A549 (cell line): ENCODE measurements around the gene SEMA5A.

Experiments used
- CHD4 ChIP-seq: fragments of 200-600 bp; sonication (generic); IDR thresholded peaks from 2 replicates; pipeline ENCODE4 v1.6.1; 2016; ENCODE audit warnings: antibody characterized with exemption, mild to moderate bottlenecking, borderline replicate concordance
- CTCF ChIP-seq: fragments of >200 bp; sonication (Bioruptor Twin); formaldehyde crosslinking; IDR thresholded peaks from 3 replicates; pipeline ENCODE4 v1.5.1; 2016
- JUN ChIP-seq, 2 experiments: fragments of >200 bp; sonication (Bioruptor Twin); formaldehyde crosslinking; IDR thresholded peaks; 2 replicates in 1 of 2; 3 replicates in 1 of 2; pipeline ENCODE4 v1.6.1; 2016 to 2017
- NPAS2 ChIP-seq: fragments of 250-450 bp; sonication (Bioruptor Pico); IDR thresholded peaks from 2 replicates; pipeline ENCODE4 v1.8.0; 2022; ENCODE audit warnings: mild to moderate bottlenecking, moderate library complexity, borderline replicate concordance
- PHF8 ChIP-seq: fragments of 200-600 bp; sonication (generic); IDR thresholded peaks from 2 replicates; pipeline ENCODE4 v1.6.1; 2016; ENCODE audit warnings: low read depth, mild to moderate bottlenecking, antibody characterized with exemption, moderate library complexity, borderline replicate concordance
- POLR2A ChIP-seq: IDR thresholded peaks from 2 replicates; pipeline ENCODE4 v1.6.1; 2012; ENCODE audit warnings: mild to moderate bottlenecking, low read length
- RCOR1 ChIP-seq: fragments of 150-350 bp; IDR thresholded peaks from 2 replicates; pipeline ENCODE4 v1.6.1; 2014; ENCODE audit warnings: antibody characterized with exemption, low read length, low read depth
- REST ChIP-seq: fragments of 200-600 bp; sonication (generic); IDR thresholded peaks from 2 replicates; pipeline ENCODE4 v1.6.1; 2016; ENCODE audit warnings: antibody characterized with exemption, mild to moderate bottlenecking, moderate library complexity
- SMC3 ChIP-seq: fragments of >200 bp; sonication (Bioruptor Twin); formaldehyde crosslinking; IDR thresholded peaks from 3 replicates; pipeline ENCODE4 v1.6.1; 2018; ENCODE audit warnings: inconsistent platforms
- ZFP36 ChIP-seq: fragments of 450-650 bp; IDR thresholded peaks from 2 replicates; pipeline ENCODE4 v1.6.1; 2014; ENCODE audit warnings: borderline replicate concordance; ENCODE audit not compliant: partially characterized antibody

- no peak for TF ChIP-seq CTCF
- TF ChIP-seq ZFP36: no peak
- no peak for TF ChIP-seq PHF8
- no peak for TF ChIP-seq JUN (IDR thresholded peaks at IDR 0.05)
- TF ChIP-seq SMC3: no peak
- TF ChIP-seq POLR2A: no peak
- no peak for TF ChIP-seq RCOR1
- no peak for TF ChIP-seq REST
- TF ChIP-seq NPAS2 (CRISPR knock-in tag): no peak
- no peak for TF ChIP-seq CHD4
Measured at GRCh38 chr5:9151684-9152427, 394.0 kb downstream of the SEMA5A start.
